Occipital lobe (tissue), 2 donors: ENCODE data around the gene NRXN2. TPM values are rescaled to one million over a fixed set of nuclear protein-coding genes. Genes with fewer than 3 reads are reported as not detected.
"Not testable (repeated sequence)": the region's sequence is repeated elsewhere in the genome, so short reads cannot be mapped to it uniquely, and the experiment has no call there.

ENCODE experiments used
- DNase-seq: peaks from one replicate; lab custom pipeline; 2025; lab: John Stamatoyannopoulos, UW
- total RNA-seq: library from RNA; depleted of rRNA; stranded (reverse); fragments of >200 nt; gene quantifications from one replicate; pipeline ENCODE4 v1.2.3, GENCODE V29; 2014

Gene NRXN2
- total RNA-seq, 1 donor from 2014 or later, result 219 TPM

DNA sequence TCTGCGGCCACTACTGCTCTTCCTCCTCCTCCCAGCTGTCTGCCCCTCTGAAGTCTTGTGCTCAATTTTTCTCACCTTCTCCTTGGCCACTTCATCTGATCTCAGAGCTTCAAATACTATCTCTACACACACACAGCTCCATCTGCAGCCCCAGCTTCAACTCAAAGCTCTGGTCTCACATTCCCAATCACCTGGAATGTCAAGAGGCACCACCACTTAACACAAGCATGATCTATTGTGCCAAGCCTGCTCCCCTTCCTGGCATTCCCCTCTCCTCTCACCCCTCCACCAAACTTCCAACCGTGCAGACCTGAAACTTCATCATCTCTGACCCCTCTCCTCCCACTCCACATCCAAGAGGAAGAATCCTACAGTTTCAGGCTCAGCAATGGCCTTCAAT lies 17.5 kb downstream of the NRXN2 start:
- DNase-seq, result no peak

DNA sequence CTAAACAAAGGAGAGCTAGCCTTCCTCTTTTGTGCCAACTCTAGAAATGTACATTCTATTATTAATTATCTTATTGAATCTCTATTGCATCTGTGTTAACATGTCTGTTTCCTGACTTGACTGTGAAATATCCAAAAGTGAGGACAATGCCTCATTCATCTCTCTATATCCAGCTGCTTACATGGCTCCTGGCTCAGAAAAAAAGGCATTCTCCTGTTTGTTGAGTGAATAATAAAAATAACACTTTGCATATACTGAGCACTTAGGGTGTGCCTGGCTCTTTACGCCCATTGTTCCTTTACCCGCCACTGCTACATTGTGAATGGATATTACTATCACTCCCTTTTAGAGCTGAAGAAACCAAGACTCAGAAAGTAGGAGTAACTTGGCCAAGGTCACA lies 19.9 kb downstream of the NRXN2 start:
- DNase-seq, result no peak

DNA sequence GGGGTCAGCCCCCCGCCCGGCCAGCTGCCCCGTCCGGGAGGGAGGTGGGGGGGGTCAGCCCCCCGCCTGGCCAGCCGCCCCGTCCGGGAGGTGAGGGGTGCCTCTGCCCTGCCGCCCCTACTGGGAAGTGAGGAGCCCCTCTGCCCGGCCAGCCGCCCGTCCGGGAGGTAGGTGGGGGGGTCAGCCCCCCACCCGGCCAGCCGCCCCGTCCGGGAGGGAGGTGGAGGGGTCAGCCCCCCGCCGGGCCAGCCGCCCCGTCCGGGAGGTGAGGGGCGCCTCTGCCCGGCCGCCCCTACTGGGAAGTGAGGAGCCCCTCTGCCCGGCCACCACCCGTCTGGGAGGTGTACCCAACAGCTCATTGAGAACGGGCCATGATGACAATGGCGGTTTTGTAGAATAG lies 21.0 kb downstream of the NRXN2 start:
- not testable (repeated sequence) for DNase-seq

DNA sequence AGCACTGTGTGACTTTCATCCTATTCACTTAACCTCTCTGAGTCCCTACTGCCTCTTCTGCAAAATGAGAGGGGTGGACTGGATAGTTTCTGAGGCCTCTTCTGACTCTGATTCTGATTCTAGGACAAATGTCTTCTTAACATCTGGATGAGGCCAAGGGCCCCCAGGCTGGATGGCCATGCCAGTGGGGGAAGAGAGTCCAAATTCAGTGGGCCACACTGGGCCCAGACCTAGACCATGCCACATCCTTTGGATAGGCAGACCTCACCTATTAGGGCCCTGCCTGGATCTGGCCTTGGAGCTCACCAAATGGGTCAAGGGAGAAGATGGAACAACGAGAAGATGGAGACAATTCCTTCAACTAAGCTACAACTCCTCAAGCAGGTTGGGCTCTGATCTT lies 24.6 kb downstream of the NRXN2 start:
- no peak for DNase-seq

DNA sequence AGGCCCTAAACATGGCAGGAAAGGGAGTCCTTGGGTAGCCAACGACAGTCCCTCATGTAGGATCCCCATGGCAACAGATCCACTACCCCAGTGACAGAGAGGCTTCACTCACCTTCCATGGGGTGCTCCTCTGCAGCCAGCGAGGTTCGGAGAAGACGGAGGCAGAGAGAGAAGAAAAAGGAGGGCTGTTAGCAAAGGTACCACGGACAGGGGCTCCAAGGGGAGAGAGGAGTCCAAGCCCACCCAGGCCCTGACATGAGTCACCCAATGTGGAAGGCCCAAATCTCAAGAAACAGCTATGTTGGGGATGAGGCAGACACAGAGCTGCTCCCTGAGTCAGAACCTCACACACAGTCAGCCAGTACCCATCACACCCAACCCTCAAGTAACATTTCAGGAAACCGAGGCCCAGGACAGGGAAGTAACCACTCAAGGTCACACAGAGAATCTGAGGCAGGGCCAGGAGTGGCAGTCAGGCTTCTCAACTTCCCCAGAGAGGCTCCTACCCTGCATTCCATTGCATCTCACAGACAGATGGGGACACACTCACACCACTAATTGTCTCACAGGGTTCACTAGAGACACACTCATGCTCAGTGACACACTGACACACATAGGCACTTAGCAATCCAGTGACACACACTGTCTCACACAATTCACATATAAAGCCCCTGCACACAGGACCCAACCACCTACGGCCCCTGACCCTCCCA lies 25.2 kb downstream of the NRXN2 start:
- no peak for DNase-seq

DNA sequence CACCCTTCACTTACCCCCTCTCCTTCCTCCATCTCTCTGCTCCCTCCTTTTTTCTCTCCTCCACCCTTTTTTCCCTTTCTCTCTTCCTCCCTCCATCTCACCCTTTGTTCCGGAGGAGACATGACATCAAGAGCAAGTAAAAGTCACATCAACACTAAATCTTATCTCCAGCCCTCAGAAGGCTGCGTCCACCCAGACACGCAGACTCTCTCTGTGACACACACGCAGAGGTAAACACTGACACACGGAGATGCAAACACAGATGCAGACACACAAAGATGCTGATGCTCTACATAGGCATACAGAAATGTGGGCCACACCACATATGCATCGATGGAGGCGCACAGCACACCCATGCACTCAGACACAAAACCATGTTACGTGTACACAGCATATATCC lies 27.0 kb downstream of the NRXN2 start:
- no peak for DNase-seq

DNA sequence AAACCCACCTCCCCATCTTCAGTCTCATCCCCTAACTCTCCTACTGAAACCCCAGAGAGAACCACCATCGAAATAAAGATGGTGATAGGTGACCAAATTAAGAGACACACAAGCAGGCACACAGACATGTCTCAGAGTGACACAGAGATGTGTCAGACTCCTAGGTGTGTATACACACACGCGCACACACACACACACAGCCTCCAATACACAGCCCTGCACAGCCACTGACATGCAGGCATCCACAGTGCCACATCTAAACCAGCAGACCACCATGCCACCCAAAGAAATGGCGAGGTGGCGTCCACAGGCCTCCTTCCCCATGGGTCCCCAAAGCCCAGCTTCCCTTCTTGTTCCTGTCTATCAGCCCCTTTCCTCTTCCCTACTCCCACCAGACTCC lies 27.4 kb downstream of the NRXN2 start:
- DNase-seq, result no peak

DNA sequence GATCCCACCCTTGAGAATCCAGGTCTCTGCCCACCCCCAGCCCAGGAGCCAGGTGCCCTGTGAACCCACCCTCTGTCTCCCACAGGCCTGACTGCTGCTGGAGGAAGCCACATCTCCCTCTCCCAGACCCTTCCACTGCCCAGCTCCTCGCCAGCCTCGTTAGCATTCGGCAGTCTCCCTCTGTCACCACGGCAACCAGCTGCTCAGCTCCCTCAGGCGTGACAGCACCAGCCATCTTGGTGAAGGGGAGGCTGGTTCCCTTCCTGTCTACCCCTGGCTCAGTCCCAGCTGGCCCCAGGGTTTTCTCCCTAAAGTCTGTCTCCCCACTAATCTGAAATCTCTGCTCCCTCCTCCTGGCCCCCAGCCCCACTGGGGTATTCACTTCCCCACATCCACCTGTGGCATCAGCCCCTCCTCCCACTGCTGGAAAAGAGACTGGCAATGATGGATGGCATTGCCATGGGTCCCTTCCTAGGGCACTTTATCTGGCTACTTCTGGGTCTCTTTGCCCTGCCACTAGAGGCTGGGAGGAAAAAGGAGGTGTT lies 28.1 kb downstream of the NRXN2 start:
- DNase-seq, result peak; percentile 19

DNA sequence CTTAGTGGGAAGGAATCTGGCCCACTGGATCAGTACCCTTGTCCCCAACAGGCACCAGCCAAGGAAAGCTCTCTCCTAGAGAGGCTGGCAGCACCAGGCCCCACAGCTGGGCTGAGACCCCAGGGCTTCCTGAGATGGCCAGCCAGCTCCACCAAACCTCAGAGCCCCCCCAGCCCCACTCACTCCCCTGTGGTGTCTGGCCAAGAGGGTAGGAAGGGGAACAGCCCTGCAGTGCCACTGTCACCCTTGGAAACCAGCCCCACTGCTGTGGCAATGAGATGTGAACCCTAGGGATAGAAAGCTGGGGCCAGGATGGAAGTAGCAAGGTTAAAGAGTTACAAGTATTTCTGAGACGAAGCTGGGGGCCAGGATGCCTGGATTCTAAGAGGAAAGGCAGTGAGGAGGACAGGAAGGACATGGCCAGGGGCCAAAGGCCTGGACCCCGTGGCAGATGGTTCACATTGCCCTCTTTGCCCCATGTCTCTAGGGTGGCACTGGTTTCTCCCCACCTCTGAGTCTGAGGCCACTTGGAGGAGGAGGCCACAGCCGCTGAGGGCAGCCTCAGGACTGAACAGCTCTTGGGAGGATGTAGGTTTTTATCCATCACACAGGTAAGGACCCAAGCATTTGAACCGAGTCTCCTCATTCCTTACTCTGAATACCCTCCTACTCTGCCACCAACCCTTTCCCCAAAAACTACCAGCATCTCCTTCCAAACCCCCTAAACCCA lies 28.8 kb downstream of the NRXN2 start:
- no peak for DNase-seq

DNA sequence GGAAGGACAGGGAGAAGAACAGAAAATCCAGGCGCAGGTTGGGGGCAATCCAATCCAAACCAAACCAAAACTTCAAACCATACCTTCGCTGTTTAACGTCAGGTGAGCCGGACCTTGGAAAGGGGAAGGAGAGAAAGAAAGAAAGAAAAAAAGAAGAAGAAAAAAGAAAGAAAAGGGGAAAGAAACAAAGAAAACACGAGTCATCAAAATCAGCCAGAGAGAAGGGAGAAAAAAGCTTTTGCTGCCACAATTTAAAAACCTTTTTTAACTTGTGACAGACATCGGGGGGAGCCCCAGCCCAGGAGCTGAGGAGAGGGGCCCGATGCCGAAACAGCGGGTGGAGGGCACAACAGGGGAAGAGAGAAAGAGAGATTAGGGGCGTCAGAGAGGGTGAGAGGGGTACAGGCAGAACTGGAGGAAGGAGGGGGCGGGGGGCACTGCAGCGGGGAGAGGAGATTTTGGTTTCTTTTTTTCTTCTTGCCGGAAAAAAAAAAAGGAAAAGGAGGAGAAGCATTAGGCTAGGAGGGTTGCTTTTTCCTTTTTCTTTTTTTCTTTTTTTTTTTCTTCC lies 30.1 kb downstream of the NRXN2 start:
- no peak for DNase-seq

DNA sequence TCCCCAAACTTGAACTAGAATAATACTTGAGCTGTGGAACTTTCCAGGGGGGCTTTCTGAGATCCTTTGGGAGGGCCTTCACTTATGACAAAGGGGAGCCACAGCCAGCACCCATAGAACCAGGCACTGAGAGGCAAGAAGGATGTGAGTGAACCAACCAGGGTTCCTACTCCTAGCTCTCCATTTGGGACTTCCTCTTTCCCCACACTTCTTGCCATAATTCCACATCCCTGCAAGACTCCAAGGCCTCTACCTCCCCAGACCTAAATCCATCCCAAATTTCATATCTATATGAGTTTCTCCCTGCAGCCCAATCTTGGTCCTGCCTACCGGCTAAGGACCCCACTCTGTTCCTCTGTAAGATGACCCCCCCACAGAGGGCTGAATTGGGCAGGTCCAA lies 31.5 kb downstream of the NRXN2 start:
- DNase-seq, result no peak

DNA sequence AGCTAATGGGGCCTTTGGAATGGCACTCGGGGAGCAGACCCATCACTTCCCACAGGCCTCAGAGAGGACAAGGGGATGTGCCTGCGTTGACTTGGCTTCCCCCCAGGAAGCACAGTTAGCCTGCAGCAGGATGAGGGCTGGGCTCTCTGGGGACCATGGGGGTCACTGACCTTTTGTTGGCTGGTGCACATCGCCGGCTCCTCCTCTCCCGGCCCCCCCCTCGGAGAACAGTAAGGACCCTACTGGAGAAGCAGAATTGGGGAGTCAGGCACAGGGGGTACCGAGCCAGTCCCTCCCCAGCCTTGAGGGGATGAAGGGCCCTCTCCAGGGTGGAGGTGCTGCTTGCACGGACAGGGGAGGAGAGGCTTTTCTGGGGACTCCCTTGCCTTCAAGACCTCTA lies 32.8 kb downstream of the NRXN2 start:
- no peak for DNase-seq

DNA sequence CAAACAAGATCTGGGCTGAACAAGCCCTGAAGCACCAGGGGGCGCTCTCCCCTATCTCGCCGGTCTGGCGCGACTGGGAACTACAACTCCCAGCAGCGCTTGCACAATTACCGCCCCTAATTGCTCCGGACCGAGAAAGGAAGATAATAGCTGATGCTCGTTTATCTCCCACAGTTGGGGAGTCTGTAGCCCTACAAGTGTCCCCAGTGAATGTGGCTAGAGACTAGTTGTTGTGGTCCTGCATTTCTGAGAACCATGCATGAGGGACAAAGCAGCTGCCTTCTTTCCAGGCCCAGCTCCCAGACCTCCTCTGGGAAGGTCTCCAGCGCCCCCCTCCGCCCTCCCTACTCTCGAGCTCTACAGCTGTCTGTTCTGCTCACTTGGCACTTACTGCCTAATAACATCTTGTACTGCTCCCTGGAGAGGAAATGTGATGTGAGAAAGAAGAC lies 34.4 kb downstream of the NRXN2 start:
- DNase-seq, result peak; percentile 93

DNA sequence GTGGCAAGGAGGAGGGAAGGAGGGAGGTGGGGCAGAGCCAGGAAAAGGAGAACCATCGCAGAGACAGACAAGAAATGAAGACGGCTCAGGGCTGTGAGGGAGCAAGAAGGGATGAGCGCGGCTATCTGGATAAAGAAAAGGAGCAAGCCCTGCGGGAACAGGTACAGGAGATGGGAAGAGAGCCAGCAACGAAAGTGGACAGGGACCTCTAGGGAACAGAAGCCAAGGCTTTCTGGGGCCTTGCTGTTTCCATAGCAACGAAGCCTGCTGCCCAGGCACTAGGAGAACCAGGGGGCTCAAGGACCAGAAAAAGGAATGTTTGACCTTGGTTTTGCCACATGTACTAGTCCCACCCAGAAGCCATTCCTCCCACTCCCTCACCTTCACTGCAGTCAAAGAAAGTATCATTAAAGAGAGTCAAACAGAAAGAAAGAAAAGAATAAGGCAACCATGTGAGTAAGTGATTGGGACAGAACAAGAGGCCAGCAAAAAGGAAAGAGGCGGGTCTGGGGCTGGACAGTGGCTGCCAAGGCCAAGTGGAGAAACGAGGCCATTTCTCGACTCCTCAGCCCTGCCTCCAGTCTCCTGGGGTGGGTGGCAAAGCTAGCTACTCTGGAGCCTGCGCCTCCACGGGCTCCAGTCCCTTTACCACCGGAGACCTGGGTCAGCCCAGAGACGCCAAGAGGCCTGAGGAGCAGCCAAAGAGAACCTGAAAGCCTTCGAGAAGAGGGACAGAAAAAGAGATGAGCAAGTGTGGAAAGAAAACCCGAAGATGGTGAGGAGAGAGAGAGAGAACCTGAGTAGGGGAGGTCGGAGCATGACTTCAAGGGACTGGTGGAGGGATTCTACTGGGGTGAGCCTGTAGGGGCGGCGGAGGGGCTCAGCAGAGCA lies 35.1 kb downstream of the NRXN2 start:
- no peak for DNase-seq

DNA sequence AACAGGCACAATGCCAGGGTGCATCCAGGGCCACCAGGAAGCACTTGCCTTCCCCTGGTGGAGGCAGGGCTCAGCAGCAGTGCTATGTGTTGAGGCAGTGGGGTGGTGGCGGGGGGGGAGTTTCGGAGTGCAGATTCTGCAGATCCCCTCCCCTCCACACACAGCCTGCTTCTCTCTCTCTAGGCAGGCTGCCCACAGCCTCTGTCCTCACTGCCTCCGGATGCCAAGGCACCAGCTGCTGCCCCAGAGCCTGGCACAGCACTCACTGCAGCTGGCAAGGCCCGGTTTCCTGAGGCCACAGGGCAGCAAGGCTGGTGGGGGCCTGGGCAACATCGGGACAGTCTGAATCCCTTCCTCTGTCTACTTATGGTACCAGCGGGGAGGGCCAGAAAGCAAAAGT lies 35.8 kb downstream of the NRXN2 start:
- DNase-seq, result peak; percentile 91

DNA sequence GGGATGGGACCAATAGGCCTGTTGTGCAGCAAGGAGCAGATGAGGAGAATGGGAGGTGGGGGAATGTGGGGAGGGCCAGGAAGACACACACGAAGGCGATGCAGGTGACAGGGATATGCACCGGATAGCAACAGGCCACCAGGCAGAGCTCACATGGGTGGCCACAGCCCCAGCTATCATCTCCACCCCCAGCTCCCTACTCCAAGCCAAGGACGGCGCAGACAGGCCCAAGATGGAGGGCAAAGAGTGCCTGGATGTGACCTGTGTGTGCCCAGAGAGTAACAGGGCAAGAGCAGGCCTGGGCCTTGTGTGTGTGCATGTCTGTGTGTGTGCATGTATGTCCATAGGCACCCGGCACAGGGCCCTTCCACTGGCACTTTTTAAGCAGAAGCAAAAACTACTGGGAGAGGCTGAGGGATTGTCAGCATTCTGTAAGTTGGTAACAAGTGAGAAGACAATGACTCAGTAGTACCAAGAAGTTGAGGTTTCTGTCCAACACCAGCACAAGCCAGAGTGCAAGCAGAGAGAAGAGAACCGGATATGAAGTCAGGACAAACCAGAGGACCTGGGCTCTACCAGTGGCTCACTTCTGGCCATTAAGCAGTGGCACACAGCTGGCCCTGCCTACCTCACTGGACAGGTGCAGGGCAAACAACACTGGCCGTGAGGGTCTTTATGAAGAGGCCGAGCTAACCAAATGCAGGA lies 36.4 kb downstream of the NRXN2 start:
- DNase-seq, result no peak

DNA sequence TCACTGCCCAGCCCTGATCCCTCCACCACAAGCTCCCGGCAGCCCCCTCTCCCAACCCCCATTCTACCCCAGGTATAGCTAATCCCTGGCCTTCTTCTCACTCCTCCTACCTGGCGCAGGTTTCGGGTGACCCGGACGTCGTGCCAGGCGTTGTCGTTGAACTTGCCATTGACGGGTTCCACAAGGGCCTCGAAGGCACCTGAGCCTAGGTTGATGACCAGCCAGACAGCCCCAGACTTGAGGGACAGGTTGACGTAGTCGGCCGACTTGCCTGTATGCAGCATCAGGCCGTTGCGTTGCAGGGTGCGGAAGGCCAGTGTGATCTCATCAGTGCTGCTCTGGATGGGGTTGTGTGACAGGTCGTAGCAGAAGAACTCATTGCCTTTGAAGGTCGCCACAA lies 37.5 kb downstream of the NRXN2 start:
- DNase-seq, result no peak

DNA sequence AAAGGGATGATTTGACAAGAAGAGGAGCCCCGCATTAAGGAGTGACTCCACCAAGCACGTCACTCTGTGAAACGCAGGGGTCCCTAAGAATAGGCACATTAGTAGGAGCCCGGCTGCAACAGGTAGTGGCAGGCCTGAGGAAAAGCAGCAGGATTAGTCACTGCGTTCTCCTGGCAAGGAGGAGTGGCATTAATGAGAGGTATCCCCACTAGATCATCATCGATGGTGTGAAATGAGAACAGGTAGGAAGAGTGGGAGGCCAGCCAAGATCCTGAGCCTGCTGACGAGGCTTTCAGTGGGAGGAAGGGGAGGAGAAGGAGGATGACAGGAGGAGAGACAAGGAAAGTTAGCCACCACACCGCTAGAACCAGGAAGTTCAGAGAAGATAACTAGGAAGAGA lies 38.6 kb downstream of the NRXN2 start:
- no peak for DNase-seq

DNA sequence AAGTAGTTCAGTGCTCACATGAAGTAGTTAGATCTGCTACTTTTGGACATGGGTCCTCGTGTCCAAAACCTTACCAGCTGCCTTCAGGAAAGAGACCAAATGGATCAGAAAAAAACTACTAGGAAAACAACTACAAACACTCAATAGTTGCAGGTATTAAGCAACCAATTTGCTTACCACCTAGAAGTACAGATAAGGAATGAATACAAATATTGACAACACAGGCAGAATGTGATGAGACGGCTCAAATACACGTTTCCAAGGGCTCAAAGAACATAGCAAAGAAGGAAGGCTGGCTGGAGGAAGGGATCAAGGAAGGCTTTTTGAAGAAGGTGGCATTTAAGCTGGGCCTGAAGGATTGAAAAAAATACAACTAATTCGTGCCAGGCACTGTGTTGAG lies 41.8 kb downstream of the NRXN2 start:
- DNase-seq, result no peak

DNA sequence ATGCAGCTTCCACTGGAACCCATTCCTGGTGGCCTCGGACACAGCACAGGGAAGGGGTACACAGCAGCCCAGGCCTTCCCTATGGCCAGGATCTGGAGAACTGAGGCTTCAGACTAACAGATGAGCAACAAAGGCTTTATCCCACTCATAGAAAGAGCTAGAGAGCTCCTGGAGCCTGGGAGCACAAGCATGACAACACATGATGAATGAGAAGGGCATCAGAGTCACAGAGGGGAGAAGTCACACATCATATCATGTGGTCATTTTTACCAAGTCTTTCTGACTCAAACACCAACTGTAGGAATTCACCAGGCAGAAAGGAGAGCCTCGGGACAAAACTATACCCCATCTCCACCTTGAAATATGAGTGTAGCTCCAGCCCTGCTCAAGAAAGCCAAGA lies 43.2 kb downstream of the NRXN2 start:
- DNase-seq, result no peak

DNA sequence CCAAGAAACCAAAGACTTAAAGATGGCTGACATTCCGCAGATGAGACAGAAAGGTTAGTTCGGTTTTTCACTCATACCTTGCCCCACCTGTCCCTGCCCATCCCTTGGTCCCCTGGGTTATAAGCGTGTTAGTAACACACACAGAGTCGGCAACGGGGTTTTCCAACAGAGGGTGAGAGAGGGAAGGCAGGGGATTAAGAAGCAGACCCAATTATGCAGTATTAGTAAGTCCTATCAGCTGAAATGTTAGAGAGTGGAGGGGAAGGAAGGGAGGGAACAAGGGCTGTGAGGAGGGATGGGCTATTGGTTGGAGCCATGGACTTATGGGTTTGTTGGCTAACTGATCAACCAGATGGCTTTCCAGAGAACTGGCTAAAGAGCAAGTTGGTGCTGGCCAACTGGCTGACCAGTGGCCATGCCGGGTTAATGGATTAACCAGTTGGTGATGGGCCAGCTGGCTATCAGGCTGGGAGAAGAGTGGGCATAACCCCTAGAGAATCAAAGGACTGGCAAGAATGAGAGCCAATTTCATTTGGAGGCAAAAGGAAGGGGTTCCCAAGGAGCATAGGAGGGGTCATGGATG lies 45.5 kb downstream of the NRXN2 start:
- DNase-seq, result no peak
